Esophagus muscularis mucosa (tissue), 4 donors: ENCODE data around the gene MRPL38. TPM values are rescaled to one million over a fixed set of nuclear protein-coding genes. Genes with fewer than 3 reads are reported as not detected.

Source experiments
- DNase-seq: peaks from one replicate; pipeline ENCODE4 v3.0.0-alpha.2; 2017; ENCODE audit errors: extremely low spot score
- H3K27ac ChIP-seq, 4 donors: fragments of 200-600 bp; sonication (generic); replicated peaks in 1 of 4; 1 replicate in 3 of 4; 2 replicates in 1 of 4; pipeline ENCODE4 v1.5.1; 2016 to 2019; ENCODE audit warnings: mild to moderate bottlenecking in 1 of 4
- H3K27me3 ChIP-seq, 4 donors: fragments of 200-600 bp; sonication (generic); one replicate each; pipeline versions ENCODE4 v1.5.1 to v1.6.0; 2016 to 2019
- H3K36me3 ChIP-seq, 4 donors: fragments of 200-600 bp; sonication (generic); one replicate each; pipeline ENCODE4 v1.5.1; 2016 to 2019
- H3K4me1 ChIP-seq, 4 donors: fragments of 200-600 bp; sonication (generic); one replicate each; pipeline ENCODE4 v1.5.1; 2016 to 2019
- H3K4me3 ChIP-seq, 4 donors: fragments of 200-600 bp; sonication (generic); 1 replicate in 2 of 4; 2 replicates in 2 of 4; pipeline ENCODE4 v1.5.1; 2016 to 2019; ENCODE audit warnings: mild to moderate bottlenecking in 4 of 4, moderate library complexity in 1 of 4
- H3K9me3 ChIP-seq, 4 donors: fragments of 200-600 bp; sonication (generic); 1 replicate in 3 of 4; 2 replicates in 1 of 4; pipeline ENCODE4 v1.5.1; 2016 to 2019
- EP300 ChIP-seq: sonication (generic); formaldehyde crosslinking; IDR thresholded peaks from one replicate; pipeline ENCODE4 v1.6.1; 2017; ENCODE audit warnings: antibody characterized with exemption
- POLR2A ChIP-seq: fragments of 450-650 bp; IDR thresholded peaks from one replicate; pipeline ENCODE4 v1.6.1; 2017; ENCODE audit warnings: antibody characterized with exemption, moderate library complexity, mild to moderate bottlenecking, low read depth
- POLR2AphosphoS5 ChIP-seq, 2 donors: sonication (generic); formaldehyde crosslinking; IDR thresholded peaks; one replicate each; pipeline ENCODE4 v1.6.1; 2017; ENCODE audit warnings: antibody characterized with exemption in 2 of 2
- WGBS: methylation state at CpG from one replicate; pipeline ENCODE4 v1.1.5; 2018; 5-methylcytosine and 5-hydroxymethylcytosine counted together
- intact Hi-C: fragments of 100-400 bp; cut with DNase I; formaldehyde crosslinking; loops from one replicate; pipeline ENCODE4 v1.15.1; 2023
- total RNA-seq, 4 donors: library from RNA; depleted of rRNA; stranded (reverse); fragments of >200 nt; gene quantifications; one replicate each; pipeline versions ENCODE4 v1.1.0 to v1.2.1, GENCODE V29; 2016
- TF ChIP-seq, protein P1 (sequence below), 3 experiments: fragments of 200-600 bp in 2 of 3; fragments of 450-650 bp in 1 of 3; sonication (generic) in 2 of 3; IDR thresholded peaks; one replicate each; pipeline ENCODE4 v1.5.1; 2017 to 2019; ENCODE audit warnings: antibody characterized with exemption in 3 of 3, mild to moderate bottlenecking in 2 of 3, moderate library complexity in 1 of 3

Gene MRPL38
- total RNA-seq, 4 donors from 2014 or later = 32.5 to 61.7 (median 44.1) TPM

DNA sequence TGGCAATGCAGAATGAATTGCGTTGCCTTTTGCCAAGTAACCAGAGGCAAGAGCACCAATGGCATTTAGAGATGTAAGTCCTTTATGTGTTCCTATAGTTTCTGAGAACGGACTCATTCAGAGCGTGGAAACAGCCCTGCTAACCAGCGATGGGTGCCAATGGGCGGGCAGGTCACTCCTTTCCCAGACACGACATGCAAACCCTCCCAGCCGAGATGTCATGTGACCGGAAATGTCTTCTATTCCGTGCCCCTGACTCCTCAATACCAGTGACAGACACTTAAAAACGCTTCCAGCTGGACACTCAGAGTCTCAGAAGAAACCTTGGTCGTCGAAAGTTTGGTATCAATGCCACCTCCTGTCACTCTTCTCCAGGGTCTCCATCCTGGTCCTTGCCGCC lies 33.0 kb upstream of the MRPL38 start:
- Histone ChIP-seq H3K9me3 (no peaks in the 10 kb centered on the region), H3K36me3 (peaks cover 0 to under 1% (median 0%) of the 10 kb centered on the region in 4 donors), H3K27ac (no peak overlapping the region), H3K4me1 (peaks cover 10 to 17% (median 13%) of the 10 kb centered on the region in 4 donors), H3K27me3 (no peaks in the 10 kb centered on the region), H3K4me3 (no peak overlapping the region)
- 86% methylated on average over 13 of the region's 13 CpGs for WGBS
- no peak for DNase-seq
- TF ChIP-seq EP300 (no peak), POLR2AphosphoS5 (IDR thresholded peaks at IDR 0.05) (no peak), POLR2A (no peak)
- TF ChIP-seq, protein P1, sequence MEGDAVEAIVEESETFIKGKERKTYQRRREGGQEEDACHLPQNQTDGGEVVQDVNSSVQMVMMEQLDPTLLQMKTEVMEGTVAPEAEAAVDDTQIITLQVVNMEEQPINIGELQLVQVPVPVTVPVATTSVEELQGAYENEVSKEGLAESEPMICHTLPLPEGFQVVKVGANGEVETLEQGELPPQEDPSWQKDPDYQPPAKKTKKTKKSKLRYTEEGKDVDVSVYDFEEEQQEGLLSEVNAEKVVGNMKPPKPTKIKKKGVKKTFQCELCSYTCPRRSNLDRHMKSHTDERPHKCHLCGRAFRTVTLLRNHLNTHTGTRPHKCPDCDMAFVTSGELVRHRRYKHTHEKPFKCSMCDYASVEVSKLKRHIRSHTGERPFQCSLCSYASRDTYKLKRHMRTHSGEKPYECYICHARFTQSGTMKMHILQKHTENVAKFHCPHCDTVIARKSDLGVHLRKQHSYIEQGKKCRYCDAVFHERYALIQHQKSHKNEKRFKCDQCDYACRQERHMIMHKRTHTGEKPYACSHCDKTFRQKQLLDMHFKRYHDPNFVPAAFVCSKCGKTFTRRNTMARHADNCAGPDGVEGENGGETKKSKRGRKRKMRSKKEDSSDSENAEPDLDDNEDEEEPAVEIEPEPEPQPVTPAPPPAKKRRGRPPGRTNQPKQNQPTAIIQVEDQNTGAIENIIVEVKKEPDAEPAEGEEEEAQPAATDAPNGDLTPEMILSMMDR (IDR thresholded peaks at IDR 0.05) = no peak
- intact Hi-C loops = no loop called here

DNA sequence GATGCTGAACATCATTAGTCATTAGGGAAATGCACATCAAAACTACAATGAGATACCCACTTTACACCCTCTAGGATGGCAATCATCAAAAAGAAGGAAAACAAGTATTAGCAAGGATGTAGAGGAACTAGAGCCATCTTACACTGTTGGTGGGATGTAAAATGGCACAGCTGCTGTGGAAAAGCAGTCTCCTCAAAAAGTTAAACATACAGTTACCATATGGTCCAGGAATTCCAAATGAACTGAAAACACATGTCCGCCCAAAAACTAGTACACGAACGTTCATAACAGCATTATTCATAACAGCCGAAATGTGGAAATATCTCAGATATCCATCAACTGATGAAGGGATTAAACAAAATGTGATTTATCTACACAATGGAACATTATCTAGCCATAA lies 29.1 kb upstream of the MRPL38 start:
- no peak for TF ChIP-seq POLR2A
- TF ChIP-seq POLR2AphosphoS5 (IDR thresholded peaks at IDR 0.05) = no peak
- no peak for TF ChIP-seq EP300
- TF ChIP-seq, protein P1 (IDR thresholded peaks at IDR 0.05) = no peak
- Histone ChIP-seq H3K36me3 (peaks cover 0 to 20% (median 3%) of the 10 kb centered on the region in 4 donors), H3K4me3 (no peak overlapping the region), H3K27me3 (no peaks in the 10 kb centered on the region), H3K4me1 (no peaks in the 10 kb centered on the region), H3K9me3 (no peaks in the 10 kb centered on the region), H3K27ac (no peak overlapping the region)
- intact Hi-C loops = no loop called here
- DNase-seq = no peak
- WGBS = 84% methylated on average over 4 of the region's 4 CpGs

- TF ChIP-seq, protein P1 (IDR thresholded peaks at IDR 0.05) = no peak
- TF ChIP-seq POLR2AphosphoS5 (IDR thresholded peaks at IDR 0.05) (no peak), POLR2A (no peak), EP300 (no peak)
- no peak for DNase-seq
- intact Hi-C loops = no loop called here
Measured at GRCh38 chr17:75932852-75933251, 28.2 kb upstream of the MRPL38 start.

DNA sequence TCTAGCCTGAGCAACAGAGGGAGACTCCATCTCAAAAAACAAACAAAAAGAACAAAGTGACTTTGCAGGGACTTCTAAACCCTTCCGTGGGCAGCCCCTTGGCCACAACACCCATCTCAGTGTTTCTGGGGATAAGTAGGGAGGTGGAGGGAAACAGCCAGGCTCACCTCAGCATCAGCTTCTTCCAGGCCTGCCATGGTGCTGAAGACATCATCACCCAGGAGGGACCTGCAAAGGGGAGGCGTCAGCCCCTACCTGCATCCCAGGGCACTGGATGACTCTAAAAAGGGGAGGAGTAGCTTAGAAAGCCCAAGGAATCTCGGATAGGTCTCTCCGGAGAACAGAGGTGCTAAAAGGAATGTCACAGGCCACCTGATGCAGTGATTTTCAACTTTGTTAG lies 26.4 kb upstream of the MRPL38 start:
- H3K27me3 ChIP-seq = no peaks in the 10 kb centered on the region
- H3K4me3 ChIP-seq = no peak overlapping the region
- H3K36me3 ChIP-seq = peaks cover 0 to 33% (median 7%) of the 10 kb centered on the region in 4 donors
- H3K27ac ChIP-seq = no peak overlapping the region
- H3K9me3 ChIP-seq = no peaks in the 10 kb centered on the region
- intact Hi-C loops = no loop called here
- TF ChIP-seq, protein P1 (IDR thresholded peaks at IDR 0.05) = no peak
- no peak for TF ChIP-seq EP300
- TF ChIP-seq POLR2AphosphoS5 (IDR thresholded peaks at IDR 0.05) = no peak
- TF ChIP-seq POLR2A = no peak
- 90% methylated on average over 4 of the region's 4 CpGs for WGBS
- no peak for DNase-seq
- no peaks in the 10 kb centered on the region for H3K4me1 ChIP-seq

More at GRCh38 chr17:75932852-75933251, 28.2 kb upstream of the MRPL38 start:
- Histone ChIP-seq H3K9me3 (no peaks in the 10 kb centered on the region), H3K27ac (no peak overlapping the region), H3K27me3 (no peaks in the 10 kb centered on the region), H3K4me1 (no peaks in the 10 kb centered on the region), H3K36me3 (peaks cover 0 to 20% (median 3%) of the 10 kb centered on the region in 4 donors), H3K4me3 (no peak overlapping the region)
- WGBS = 91% methylated on average over 5 of the region's 5 CpGs

DNA sequence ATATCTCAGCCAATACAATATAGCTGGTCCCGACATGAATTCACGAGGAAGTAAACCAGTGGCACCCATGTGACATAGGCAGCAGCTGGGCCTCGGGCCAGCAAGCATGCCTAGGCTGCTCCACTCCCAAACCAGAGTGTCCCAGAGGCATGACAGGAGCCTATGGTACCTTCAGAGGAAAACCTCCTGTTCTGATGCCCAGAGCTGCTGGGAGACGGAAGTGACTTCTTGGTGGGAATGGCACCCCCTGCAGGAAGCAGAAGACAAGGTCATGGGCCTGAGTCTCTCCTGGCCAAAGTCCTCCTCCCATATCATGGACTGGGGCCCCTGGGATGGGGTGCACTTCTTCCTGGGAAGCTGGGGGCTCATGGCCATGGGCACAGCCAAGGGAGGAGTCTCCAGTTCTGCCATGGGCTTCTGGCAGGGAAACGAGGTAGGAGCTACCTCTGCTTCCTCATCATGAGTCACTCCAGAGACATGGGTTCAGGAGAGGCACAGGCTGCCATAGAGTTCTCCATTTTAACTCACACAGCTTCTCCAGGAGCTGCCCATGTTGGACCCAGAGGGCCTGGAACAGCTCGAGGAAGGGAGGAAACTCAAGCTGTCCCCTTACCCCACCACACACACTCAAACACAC lies 22.7 kb upstream of the MRPL38 start:
- H3K4me3 ChIP-seq = no peak overlapping the region
- no peak overlapping the region for H3K27ac ChIP-seq
- peaks cover 9 to 65% (median 26%) of the 10 kb centered on the region in 4 donors for H3K36me3 ChIP-seq
- H3K27me3 ChIP-seq = no peaks in the 10 kb centered on the region
- H3K4me1 ChIP-seq = no peaks in the 10 kb centered on the region
- 55% methylated on average over 5 of the region's 6 CpGs for WGBS
- no peaks in the 10 kb centered on the region for H3K9me3 ChIP-seq
- DNase-seq = no peak
- TF ChIP-seq POLR2A = no peak
- TF ChIP-seq, protein P1 (IDR thresholded peaks at IDR 0.05) = peak in 2 of 3 experiments; percentile 26 to 30
- intact Hi-C loops = no loop called here
